HepG2 (cell line): ENCODE measurements around the gene TRERF1. TPM values are rescaled to one million over a fixed set of nuclear protein-coding genes. Genes with fewer than 3 reads are reported as not detected.

Source experiments
- ATAC-seq: fragments of 200-7000 bp; cut with Tn5 transposase; 3 replicates; pipeline ENCODE4 v1.9.1; 2020; ENCODE audit warnings: mild to moderate bottlenecking, moderate library complexity
- BruUV-seq: library from RNA; stranded (reverse); fragments of 400-500 nt; replicated peaks from 2 replicates; lab custom pipeline; 2021; lab: Mats Ljungman, UMichigan
- CTCF ChIA-PET: fragments of 300-600 bp; formaldehyde crosslinking; extraction: SDS; loops from one replicate; lab custom pipeline; 2021; ENCODE audit warnings: low total read pairs, inconsistent platforms, low intra/inter-chr PET ratio; lab: Yijun Ruan, JAX
- POLR2A ChIA-PET: fragments of 350-600 bp; sonication (Branson Sonifier 250); formaldehyde crosslinking; loops from one replicate; lab custom pipeline; 2020; ENCODE audit warnings: antibody characterized with exemption, inconsistent platforms; lab: Yijun Ruan, JAX
- DNase-seq: peaks from one replicate; pipeline ENCODE4 v3.0.0-alpha.2; 2015; ENCODE audit warnings: low spot score
- FAIRE-seq: peaks from 3 replicates; lab custom pipeline; 2011; peaks lifted over from hg19 to GRCh38; lab: Jason Lieb, UNC
- H2AFZ ChIP-seq: one replicate; pipeline ENCODE4 v1.6.1; 2011; ENCODE audit warnings: low read length, inconsistent platforms
- H3K27ac ChIP-seq: fragments of 300-600 bp; 3 replicates; pipeline ENCODE4 v1.8.0; 2011; ENCODE audit warnings: mixed run types, mild to moderate bottlenecking, mixed read lengths, low read length, inconsistent platforms; ENCODE audit not compliant: insufficient read depth; ENCODE audit errors: extremely low read length
- H3K27me3 ChIP-seq, 2 experiments: fragments of 200-600 bp in 1 of 2; 2 replicates in 1 of 2; 3 replicates in 1 of 2; pipeline versions ENCODE4 v1.6.0 to v1.8.0; 2011; ENCODE audit warnings: low read length in 2 of 2, mild to moderate bottlenecking in 2 of 2, moderate library complexity in 2 of 2, inconsistent platforms in 1 of 2; ENCODE audit not compliant: insufficient read depth in 2 of 2, control insufficient read depth in 1 of 2
- H3K36me3 ChIP-seq, 2 experiments: fragments of 200-600 bp in 1 of 2; replicated peaks in 1 of 2; 2 replicates in 1 of 2; 3 replicates in 1 of 2; pipeline versions ENCODE4 v1.5.1 to v1.8.0; 2011; ENCODE audit warnings: low read length in 2 of 2, inconsistent platforms in 1 of 2; ENCODE audit not compliant: insufficient read depth in 2 of 2, control insufficient read depth in 1 of 2
- H3K4me1 ChIP-seq: 2 replicates; pipeline ENCODE4 v1.5.1; 2012; ENCODE audit warnings: low read length, inconsistent platforms; ENCODE audit not compliant: insufficient read depth
- H3K4me2 ChIP-seq: 2 replicates; pipeline ENCODE4 v1.6.0; 2011; ENCODE audit warnings: low read depth, low read length, inconsistent platforms
- H3K4me3 ChIP-seq, 3 experiments: fragments of 200-600 bp in 1 of 3; sonication (generic), shearing (Covaris generic) in 1 of 3; replicated peaks in 1 of 3; 2 replicates each; pipeline ENCODE4 v1.5.1; 2011 to 2016; ENCODE audit warnings: low read length in 3 of 3, inconsistent platforms in 2 of 3, low read depth in 2 of 3, mild to moderate bottlenecking in 2 of 3, control low read depth in 1 of 3, mixed read lengths in 1 of 3; ENCODE audit not compliant: insufficient read depth in 1 of 3
- H3K79me2 ChIP-seq: one replicate; pipeline ENCODE4 v1.6.1; 2011; ENCODE audit warnings: low read length, inconsistent platforms; ENCODE audit not compliant: insufficient read depth
- H3K9ac ChIP-seq: 2 replicates; pipeline ENCODE4 v1.6.0; 2011; ENCODE audit warnings: mild to moderate bottlenecking, low read depth, low read length, inconsistent platforms; ENCODE audit not compliant: insufficient read depth
- H3K9me3 ChIP-seq: 2 replicates; pipeline ENCODE4 v1.5.1; 2012; ENCODE audit warnings: mild to moderate bottlenecking, low read length
- H4K20me1 ChIP-seq: 2 replicates; pipeline ENCODE4 v1.6.0; 2011; ENCODE audit warnings: inconsistent platforms, mild to moderate bottlenecking, low read length, moderate library complexity; ENCODE audit not compliant: insufficient read depth
- ATF7 ChIP-seq, 2 experiments: fragments of 450-650 bp in 1 of 2; sonication (generic) in 1 of 2; formaldehyde crosslinking in 1 of 2; IDR thresholded peaks; 2 replicates each; pipeline versions ENCODE4 v1.4.0 to v1.6.1; 2016 to 2020; ENCODE audit warnings: antibody characterized with exemption in 1 of 2, mild to moderate bottlenecking in 1 of 2, missing genetic modification reagents in 1 of 2
- HOXA3 ChIP-seq: sonication (generic); formaldehyde crosslinking; IDR thresholded peaks from 2 replicates; pipeline ENCODE4 v1.5.0; 2020; ENCODE audit warnings: missing genetic modification reagents
- NCOA1 ChIP-seq: sonication (generic); formaldehyde crosslinking; IDR thresholded peaks from 2 replicates; pipeline ENCODE4 v1.9.0; 2021; ENCODE audit warnings: missing genetic modification reagents
- POLR2AphosphoS5 ChIP-seq: IDR thresholded peaks from 2 replicates; pipeline ENCODE4 v1.6.1; 2012; ENCODE audit warnings: low read depth, low read length
- ZBTB38 ChIP-seq: sonication (generic); formaldehyde crosslinking; IDR thresholded peaks from 2 replicates; pipeline ENCODE4 v1.5.1; 2020; ENCODE audit warnings: mild to moderate bottlenecking, missing genetic modification reagents
- ZNF260 ChIP-seq: sonication (generic); formaldehyde crosslinking; IDR thresholded peaks from 2 replicates; pipeline ENCODE4 v1.4.0; 2020; ENCODE audit warnings: missing genetic modification reagents, low read depth, mild to moderate bottlenecking, borderline replicate concordance
- ZNF350 ChIP-seq: sonication (generic); formaldehyde crosslinking; IDR thresholded peaks from 2 replicates; pipeline ENCODE4 v1.4.0; 2020; ENCODE audit warnings: mild to moderate bottlenecking, low read depth, missing genetic modification reagents, borderline replicate concordance
- ZNF557 ChIP-seq: sonication (generic); formaldehyde crosslinking; IDR thresholded peaks from 2 replicates; pipeline ENCODE4 v1.4.0; 2020; ENCODE audit warnings: missing genetic modification reagents
- ZNF558 ChIP-seq: sonication (generic); formaldehyde crosslinking; IDR thresholded peaks from 2 replicates; pipeline ENCODE4 v1.9.0; 2022; ENCODE audit warnings: mild to moderate bottlenecking, missing genetic modification reagents, borderline replicate concordance
- ZNF790 ChIP-seq: sonication (generic); formaldehyde crosslinking; IDR thresholded peaks from 2 replicates; pipeline ENCODE4 v1.8.0; 2022; ENCODE audit warnings: missing genetic modification reagents, mild to moderate bottlenecking, borderline replicate concordance
- WGBS: methylation state at CpG from one replicate; pipeline ENCODE4 v1.1.6; 2017; ENCODE audit warnings: low lambda C conversion rate; 5-methylcytosine and 5-hydroxymethylcytosine counted together
- in situ Hi-C: cut with HindIII; loops from 2 replicates; pipeline ENCODE4 v1.10.0; 2017; ENCODE audit warnings: low pct_unique_long_range_greater_than_20kb; ENCODE audit not compliant: extremely low pct_ligation_motif_present
- intact Hi-C: fragments of 100-400 bp; cut with micrococcal nuclease; formaldehyde crosslinking; loops from one replicate; pipeline ENCODE4 v1.10.0; 2022; ENCODE audit not compliant: unreplicated experiment
- polyA plus RNA-seq, 8 experiments: library from polyadenylated mRNA; depleted of rRNA in 3 of 8; stranded (reverse) in 7 of 8; unstranded in 1 of 8; fragments of >200 nt; fragmentation: Illumina TruSeq in 4 of 8; extraction: Trizol in 4 of 8; gene quantifications; 2 replicates each; pipeline versions ENCODE4 v1.2.1 to v1.2.3, GENCODE V29; 2011 to 2016; ENCODE audit warnings: low read depth in 4 of 8, missing spikeins in 1 of 8, mixed read lengths in 1 of 8; ENCODE audit not compliant: insufficient read depth in 1 of 8
- total RNA-seq, 5 experiments: library from RNA; depleted of rRNA; stranded (reverse); fragments of >200 nt; fragmentation: Illumina TruSeq; extraction: Trizol; gene quantifications; 2 replicates each; pipeline ENCODE4 v1.2.3, GENCODE V29; 2016; ENCODE audit warnings: low read depth in 1 of 5
- TF ChIP-seq, protein P1 (sequence below): sonication (generic); formaldehyde crosslinking; IDR thresholded peaks from 2 replicates; pipeline ENCODE4 v1.4.0; 2020; ENCODE audit warnings: missing genetic modification reagents
- TF ChIP-seq, protein P2 (sequence below): sonication (generic); formaldehyde crosslinking; IDR thresholded peaks from 2 replicates; pipeline ENCODE4 v1.4.0; 2020; ENCODE audit warnings: mild to moderate bottlenecking, missing genetic modification reagents, borderline replicate concordance
- TF ChIP-seq, protein P3 (sequence below): sonication (generic); formaldehyde crosslinking; IDR thresholded peaks from 2 replicates; pipeline ENCODE4 v1.5.1; 2020; ENCODE audit warnings: mild to moderate bottlenecking, missing genetic modification reagents, borderline replicate concordance
- TF ChIP-seq, protein P4 (sequence below): sonication (generic); formaldehyde crosslinking; IDR thresholded peaks from 2 replicates; pipeline ENCODE4 v1.4.0; 2020; ENCODE audit warnings: missing genetic modification reagents

The TRERF1 gene
- total and polyA plus RNA-seq, 2 of the 13 experiments (the other 11 are each of a cell fraction or from before 2014, with no cell fraction given) = 0.02 TPM; not detected in 1

DNA sequence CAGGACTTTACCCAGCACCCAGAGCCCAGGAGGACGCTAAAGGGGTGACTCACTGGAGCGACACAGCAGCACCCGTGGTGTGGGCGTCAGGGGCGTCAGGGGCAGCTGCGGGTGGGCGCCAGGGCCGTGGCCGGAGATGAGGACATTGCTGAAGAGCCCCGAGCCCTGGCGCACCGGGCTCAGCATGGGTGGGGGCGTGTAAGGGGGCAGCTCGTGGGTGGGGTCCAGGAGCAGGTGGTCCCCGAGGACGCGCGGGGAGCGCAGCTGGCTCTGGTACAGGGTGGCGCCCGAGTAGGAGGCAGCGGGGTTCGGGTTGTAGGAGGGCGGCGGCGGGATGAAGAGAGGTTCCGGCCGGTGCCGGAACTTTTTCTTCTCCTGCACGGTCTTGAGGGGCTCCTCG is 192.4 kb downstream of the TRERF1 start:
- intact Hi-C loops (no loop called here), in situ Hi-C loops (no loop called here)
- no peak overlapping the region for H3K4me3 ChIP-seq
- ChIA-PET POLR2A (no interaction called here), CTCF (no interaction called here)
- no peaks in the 10 kb centered on the region for H3K79me2 ChIP-seq
- 82% methylated on average over 22 of the region's 31 CpGs for WGBS
- no peaks in the 10 kb centered on the region for H3K9me3 ChIP-seq
- peaks cover 8% of the 10 kb centered on the region; the same call in 1 of the 2 replicates for H3K4me1 ChIP-seq
- H2AFZ ChIP-seq = no peak overlapping the region
- no peaks in the 10 kb centered on the region for H3K36me3 ChIP-seq
- ATAC-seq (no peak), DNase-seq (no peak), FAIRE-seq (no peak)
- no peak overlapping the region for H3K27ac ChIP-seq
- H3K27me3 ChIP-seq = peaks cover 2 to 23% of the 10 kb centered on the region in 2 experiments; a peak in 3 of 5 replicates
- TF ChIP-seq, protein P1, sequence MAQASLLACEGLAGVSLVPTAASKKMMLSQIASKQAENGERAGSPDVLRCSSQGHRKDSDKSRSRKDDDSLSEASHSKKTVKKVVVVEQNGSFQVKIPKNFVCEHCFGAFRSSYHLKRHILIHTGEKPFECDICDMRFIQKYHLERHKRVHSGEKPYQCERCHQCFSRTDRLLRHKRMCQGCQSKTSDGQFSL (CRISPR knock-in tag) = no peak
- no peak for TF ChIP-seq ZNF350 (CRISPR knock-in tag)
- TF ChIP-seq, protein P2, sequence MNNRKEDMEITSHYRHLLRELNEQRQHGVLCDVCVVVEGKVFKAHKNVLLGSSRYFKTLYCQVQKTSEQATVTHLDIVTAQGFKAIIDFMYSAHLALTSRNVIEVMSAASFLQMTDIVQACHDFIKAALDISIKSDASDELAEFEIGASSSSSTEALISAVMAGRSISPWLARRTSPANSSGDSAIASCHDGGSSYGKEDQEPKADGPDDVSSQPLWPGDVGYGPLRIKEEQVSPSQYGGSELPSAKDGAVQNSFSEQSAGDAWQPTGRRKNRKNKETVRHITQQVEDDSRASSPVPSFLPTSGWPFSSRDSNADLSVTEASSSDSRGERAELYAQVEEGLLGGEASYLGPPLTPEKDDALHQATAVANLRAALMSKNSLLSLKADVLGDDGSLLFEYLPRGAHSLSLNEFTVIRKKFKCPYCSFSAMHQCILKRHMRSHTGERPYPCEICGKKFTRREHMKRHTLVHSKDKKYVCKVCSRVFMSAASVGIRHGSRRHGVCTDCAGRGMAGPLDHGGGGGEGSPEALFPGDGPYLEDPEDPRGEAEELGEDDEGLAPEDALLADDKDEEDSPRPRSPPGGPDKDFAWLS (CRISPR knock-in tag) = no peak
- TF ChIP-seq ZNF558 (CRISPR knock-in tag) = no peak
- no peak overlapping the region for H3K9ac ChIP-seq
- BruUV-seq = no TSS peak
- H4K20me1 ChIP-seq = no peaks in the 10 kb centered on the region
- H3K4me2 ChIP-seq = no peak overlapping the region

DNA sequence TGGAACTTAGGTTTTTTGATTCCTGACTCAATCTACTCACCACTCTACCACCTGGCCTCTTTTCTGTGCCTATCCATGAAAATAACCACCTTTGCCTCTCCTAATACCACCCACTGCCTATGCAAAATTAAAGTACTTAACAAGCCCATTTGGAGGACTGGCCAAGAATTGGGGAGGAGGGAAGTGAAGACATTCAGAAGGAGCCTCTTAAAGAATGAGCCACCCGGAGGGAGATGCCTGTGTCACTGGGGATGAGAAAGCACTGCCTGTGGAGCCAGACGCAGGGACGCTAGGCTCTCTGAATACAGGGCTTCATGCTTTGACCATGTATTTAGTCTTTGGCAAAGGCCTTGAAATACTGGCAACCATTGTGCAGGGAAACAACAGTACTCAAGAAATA is 194.1 kb downstream of the TRERF1 start:
- 77% methylated on average over 3 of the region's 3 CpGs for WGBS
- Histone ChIP-seq H3K79me2 (no peaks in the 10 kb centered on the region), H4K20me1 (no peaks in the 10 kb centered on the region), H3K4me1 (peaks cover 8% of the 10 kb centered on the region; the same call in 1 of the 2 replicates), H3K36me3 (no peaks in the 10 kb centered on the region), H3K27me3 (peaks cover 0 to 17% of the 10 kb centered on the region in 2 experiments; a peak in 2 of 5 replicates), H3K27ac (no peak overlapping the region), H3K9ac (no peak overlapping the region), H3K9me3 (no peaks in the 10 kb centered on the region), H2AFZ (no peak overlapping the region), H3K4me2 (no peak overlapping the region), H3K4me3 (no peak overlapping the region)
- BruUV-seq = no TSS peak
- intact Hi-C loops (no loop called here), in situ Hi-C loops (no loop called here)
- ChIA-PET CTCF (no interaction called here), POLR2A (no interaction called here)
- FAIRE-seq = no peak
- DNase-seq = no peak
- no peak for ATAC-seq
- no peak for TF ChIP-seq ATF7 (IDR thresholded peaks at IDR 0.05)
- TF ChIP-seq ATF7 (CRISPR knock-in tag; IDR thresholded peaks at IDR 0.05) = no peak
- TF ChIP-seq NCOA1 (CRISPR knock-in tag) = no peak
- TF ChIP-seq, protein P3, sequence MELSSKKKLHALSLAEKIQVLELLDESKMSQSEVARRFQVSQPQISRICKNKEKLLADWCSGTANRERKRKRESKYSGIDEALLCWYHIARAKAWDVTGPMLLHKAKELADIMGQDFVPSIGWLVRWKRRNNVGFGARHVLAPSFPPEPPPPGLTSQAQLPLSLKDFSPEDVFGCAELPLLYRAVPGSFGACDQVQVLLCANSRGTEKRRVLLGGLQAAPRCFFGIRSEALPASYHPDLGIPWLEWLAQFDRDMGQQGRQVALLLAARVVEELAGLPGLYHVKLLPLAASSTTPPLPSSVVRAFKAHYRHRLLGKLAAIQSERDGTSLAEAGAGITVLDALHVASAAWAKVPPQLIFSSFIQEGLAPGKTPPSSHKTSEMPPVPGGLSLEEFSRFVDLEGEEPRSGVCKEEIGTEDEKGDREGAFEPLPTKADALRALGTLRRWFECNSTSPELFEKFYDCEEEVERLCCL = no peak
- TF ChIP-seq POLR2AphosphoS5 = no peak
- TF ChIP-seq, protein P4, sequence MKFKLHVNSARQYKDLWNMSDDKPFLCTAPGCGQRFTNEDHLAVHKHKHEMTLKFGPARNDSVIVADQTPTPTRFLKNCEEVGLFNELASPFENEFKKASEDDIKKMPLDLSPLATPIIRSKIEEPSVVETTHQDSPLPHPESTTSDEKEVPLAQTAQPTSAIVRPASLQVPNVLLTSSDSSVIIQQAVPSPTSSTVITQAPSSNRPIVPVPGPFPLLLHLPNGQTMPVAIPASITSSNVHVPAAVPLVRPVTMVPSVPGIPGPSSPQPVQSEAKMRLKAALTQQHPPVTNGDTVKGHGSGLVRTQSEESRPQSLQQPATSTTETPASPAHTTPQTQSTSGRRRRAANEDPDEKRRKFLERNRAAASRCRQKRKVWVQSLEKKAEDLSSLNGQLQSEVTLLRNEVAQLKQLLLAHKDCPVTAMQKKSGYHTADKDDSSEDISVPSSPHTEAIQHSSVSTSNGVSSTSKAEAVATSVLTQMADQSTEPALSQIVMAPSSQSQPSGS = no peak
- TF ChIP-seq ZNF557 (CRISPR knock-in tag) = no peak
- no peak for TF ChIP-seq ZNF790 (CRISPR knock-in tag)
- TF ChIP-seq ZBTB38 (CRISPR knock-in tag) = no peak
- TF ChIP-seq HOXA3 = no peak
- no peak for TF ChIP-seq ZNF260 (CRISPR knock-in tag)
